NCI-H2227 (cell line): ENCODE results near the gene ZNF662.

Source experiments
- DNase-seq: peaks from one replicate; lab custom pipeline; 2025; ENCODE audit not compliant: unreplicated experiment; lab: John Stamatoyannopoulos, UW

ZNF662 gene

DNA sequence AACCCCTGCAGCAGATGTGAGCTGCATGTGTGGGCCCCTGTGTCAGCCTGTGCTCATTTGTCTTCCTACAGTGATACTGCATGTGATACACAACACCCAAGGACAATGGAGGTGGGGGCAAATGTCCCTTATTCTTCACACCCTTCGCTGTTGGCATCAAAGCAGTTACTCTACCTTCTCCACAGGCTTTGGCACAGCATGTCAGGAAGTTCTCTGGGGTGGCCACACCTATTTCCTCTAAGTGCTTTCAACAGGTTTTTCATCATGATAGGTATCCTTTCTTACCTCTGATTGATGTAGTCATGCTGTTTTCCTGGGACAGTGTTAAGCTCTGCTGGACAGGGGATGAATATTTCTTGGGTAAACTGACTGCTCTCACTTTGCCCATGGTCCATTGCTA, 29.5 kb downstream of the ZNF662 start:
- DNase-seq = no peak

DNA sequence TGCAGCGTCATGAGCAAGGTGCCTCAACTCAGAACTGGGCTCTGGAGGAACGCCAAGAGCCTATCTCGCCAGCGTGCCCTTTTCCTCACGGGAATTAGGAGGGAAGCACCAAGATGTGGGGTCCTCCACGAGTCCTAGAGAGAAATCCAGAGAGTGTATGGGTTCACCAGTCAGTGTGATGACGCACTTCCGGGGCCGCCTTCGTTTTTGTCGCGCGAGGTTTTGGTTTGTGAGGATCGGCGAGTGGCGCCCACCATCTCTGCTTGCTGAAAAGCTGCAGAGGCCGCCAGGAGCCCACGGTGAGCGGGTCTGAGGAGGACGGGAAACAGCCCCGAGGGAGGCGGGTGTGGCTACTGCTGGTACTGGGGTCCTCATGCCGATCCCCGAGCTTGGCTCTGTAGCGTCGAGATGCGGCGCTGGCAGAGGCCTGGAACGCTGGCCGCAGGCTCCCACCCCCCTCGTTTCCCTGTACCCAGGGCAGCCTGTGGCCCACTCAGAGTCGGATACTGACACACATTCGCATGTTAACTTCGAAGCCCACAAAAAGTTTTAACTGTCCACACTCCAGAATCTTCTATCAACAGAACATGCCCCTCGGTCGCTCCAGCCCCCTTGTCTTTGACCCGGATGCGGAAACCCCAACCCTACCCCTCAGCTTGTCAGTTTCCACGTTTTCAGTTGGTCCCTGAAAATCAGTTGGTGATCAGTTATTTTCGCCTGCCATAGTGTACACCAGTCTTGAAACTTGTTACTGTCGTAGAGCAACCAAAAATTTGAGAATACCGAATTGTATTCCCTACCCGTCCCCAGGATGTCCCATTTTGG, 30.4 kb downstream of the ZNF662 start:
- DNase-seq = no peak

- no peak for DNase-seq
Observed at GRCh38 chr3:42937334-42937733, 31.4 kb downstream of the ZNF662 start.

DNA sequence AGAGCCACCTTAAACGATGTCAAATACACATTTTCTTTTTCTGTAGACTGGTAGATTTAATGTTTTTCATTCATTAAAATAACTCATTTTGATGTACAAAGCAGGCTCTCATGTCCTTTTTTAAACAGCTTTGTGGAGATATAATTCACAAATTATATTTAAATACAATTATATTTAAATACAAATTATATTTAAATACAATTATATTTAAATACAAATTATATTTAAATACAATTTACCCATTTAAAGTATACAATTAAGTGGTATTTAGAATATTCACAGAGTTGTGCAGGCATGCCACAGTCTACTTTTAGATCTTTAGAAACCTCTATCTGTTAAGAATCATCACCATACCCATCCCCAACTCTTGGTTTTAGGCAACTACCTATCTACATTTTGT, 36.8 kb downstream of the ZNF662 start:
- DNase-seq = no peak

DNA sequence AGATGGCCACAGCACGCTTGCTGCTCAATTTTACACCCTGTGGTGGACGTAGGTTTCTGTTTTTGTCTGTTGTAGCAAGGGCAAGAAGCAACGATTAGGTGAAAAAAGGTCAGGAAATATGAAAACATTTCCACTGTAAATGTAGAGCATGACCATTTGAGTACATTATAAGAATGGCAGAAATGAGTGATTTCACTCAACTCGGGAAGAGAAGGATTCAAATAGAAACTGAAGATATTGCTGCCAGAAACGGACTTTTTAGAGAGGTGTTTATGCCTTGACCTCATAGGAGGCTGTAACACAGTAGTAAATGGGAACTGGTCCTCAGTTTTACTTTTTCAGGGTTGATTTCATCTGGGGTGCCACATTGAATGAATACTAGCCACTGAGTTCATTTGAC, 40.1 kb downstream of the ZNF662 start:
- DNase-seq = no peak

DNA sequence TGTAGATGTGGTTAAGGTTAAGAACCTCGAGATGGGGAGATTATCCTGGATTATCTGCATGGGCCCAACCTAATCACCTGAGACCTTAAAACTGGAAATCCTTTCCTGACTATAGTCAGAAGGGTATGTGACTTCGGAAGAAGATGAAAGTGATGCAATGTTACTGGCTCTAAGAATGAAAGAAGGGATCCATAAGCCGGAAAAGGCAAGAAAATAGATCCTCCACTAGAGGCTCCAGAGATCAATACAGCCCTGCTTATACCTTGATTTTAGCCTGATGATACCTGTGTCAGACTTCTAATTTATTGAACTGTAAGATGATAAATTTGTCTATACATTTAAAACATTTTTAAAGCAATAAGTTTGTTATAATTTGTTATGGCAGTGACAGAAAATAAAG, 51.6 kb downstream of the ZNF662 start:
- DNase-seq = no peak

- DNase-seq = no peak
Observed at GRCh38 chr3:42960282-42960681, 54.3 kb downstream of the ZNF662 start.

- DNase-seq = no peak
Observed at GRCh38 chr3:42960786-42961185, 54.8 kb downstream of the ZNF662 start.

DNA sequence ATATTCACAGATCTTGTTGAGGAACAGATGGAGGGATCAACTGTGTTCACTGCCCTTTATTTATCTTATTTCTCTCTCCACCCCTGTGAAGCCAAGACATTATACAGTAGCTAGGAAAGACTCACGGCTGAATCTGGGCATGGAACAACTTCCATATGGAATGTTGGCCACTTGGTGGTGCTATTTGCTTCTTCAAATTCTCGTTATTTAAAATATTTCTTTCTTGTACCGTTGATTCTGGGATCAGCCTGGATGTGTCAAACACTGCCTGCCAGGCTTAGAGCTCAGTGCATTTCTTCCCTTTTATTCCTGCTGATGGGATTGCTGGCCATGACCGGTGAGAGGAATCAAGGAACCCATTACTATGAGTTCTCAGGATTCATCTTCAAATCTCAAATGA, 55.7 kb downstream of the ZNF662 start:
- DNase-seq = peak; percentile 60

DNA sequence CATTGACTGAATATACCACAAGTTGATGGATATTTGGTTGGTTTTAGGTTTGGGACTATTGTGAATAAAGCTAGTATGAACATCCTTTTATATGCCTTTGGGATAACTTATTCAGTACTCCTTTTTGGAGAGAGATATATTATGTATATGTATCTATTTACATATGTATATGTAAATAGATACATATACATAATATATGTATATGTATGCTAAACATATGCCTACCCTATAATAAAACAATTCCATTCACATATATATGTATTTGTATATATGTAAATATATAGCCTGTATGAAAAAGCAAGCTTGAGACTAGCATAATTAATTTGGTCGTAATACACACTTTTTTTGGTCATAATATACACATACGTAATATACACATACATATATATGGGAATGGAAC, 57.3 kb downstream of the ZNF662 start:
- no peak for DNase-seq

DNA sequence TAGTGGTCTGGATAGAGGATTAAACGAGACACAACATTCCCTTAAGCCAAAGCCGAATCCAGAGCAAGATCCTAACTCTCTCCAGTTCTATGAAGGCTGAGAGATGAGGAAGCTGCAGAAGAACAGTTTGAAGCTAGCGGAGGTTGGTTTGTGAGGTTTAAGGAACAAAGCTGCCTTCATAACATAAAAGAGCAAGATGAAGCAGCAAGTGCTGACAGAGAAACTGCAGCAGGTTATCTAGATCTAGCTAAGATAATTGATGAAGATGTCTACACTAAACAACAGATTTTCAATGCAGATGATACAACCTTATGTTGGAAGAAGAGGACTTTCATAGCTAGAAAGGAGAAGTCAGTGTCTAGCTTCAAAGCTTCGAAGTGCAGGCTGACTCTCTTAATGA, 58.3 kb downstream of the ZNF662 start:
- DNase-seq = no peak
